Neural progenitor cell (in vitro differentiated cells): ENCODE data around the gene LAMC1.

Source experiments
- EZH2phosphoT487 ChIP-seq: fragments of 200-600 bp; sonication (generic); IDR thresholded peaks from 2 replicates; pipeline ENCODE4 v1.6.1; 2017; ENCODE audit warnings: antibody characterized with exemption
- TF ChIP-seq, protein P1 (sequence below): fragments of 200-600 bp; sonication (generic); IDR thresholded peaks from 2 replicates; pipeline ENCODE4 v1.5.1; 2017; ENCODE audit warnings: antibody characterized with exemption, mild to moderate bottlenecking

DNA sequence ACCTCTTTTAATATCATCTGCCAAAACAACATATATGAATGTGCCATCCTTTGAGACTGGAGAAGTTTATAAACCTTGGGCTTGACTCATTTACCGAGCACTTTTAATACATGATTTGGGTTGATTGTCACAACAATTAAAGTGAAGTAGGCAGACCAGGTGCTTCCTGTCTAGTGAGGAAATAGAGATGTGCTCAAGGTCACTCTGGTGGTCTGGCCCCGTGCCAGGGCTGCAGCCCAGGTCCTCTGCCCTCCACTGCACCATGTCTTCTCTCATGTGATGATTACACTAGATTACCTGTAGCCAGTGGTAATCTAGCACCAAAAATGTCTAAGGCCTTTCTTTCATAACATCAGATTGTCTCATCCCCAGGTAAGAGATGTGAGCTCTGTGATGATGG is 101.0 kb downstream of the LAMC1 start:
- TF ChIP-seq, protein P1, sequence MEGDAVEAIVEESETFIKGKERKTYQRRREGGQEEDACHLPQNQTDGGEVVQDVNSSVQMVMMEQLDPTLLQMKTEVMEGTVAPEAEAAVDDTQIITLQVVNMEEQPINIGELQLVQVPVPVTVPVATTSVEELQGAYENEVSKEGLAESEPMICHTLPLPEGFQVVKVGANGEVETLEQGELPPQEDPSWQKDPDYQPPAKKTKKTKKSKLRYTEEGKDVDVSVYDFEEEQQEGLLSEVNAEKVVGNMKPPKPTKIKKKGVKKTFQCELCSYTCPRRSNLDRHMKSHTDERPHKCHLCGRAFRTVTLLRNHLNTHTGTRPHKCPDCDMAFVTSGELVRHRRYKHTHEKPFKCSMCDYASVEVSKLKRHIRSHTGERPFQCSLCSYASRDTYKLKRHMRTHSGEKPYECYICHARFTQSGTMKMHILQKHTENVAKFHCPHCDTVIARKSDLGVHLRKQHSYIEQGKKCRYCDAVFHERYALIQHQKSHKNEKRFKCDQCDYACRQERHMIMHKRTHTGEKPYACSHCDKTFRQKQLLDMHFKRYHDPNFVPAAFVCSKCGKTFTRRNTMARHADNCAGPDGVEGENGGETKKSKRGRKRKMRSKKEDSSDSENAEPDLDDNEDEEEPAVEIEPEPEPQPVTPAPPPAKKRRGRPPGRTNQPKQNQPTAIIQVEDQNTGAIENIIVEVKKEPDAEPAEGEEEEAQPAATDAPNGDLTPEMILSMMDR = no peak
- no peak for TF ChIP-seq EZH2phosphoT487
